ENCODE measurements around the gene PIP5K1B.

PIP5K1B gene

DNA sequence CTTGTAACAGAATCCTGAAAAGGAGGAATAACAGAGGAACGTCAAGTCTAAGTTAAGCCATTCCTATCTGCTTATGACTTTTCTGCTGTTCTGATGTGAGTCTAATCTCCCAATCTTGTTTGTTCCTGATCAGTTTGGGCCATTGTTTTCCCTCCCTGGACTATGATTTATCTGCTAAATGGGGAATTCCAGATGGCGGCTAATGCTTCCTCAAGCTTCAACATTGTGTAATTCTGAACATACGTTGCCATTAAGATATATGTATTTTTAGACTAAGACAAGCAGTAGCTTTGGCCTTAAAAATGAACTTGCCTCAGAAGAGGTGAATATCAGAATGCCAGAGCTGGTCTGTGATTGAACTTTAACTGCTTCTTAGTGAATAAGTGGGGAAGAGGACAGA, 166.2 kb downstream of the PIP5K1B start:
- no peak for DNase-seq

GRCh38 chr9:68872026-68872501, 167.0 kb downstream of the PIP5K1B start:
- no peak for DNase-seq

DNA sequence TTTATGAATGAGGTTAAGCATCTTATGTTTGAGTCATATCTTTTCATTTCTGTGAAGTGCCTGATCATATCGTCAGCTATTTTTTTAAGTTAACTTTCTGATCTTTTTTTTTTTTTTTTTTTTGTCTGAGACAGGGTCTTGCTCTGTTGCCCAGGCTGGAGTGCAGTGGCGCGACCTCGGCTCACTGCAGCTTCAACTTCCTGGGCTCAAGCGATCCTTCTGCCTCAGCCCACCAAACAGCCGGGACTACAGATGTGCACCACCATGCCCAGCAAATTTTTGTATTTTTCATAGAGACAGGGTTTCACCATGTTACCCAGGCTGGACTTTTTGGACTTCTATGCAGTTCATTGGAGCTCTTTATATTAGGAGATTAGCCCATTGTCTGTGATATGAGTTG, 168.1 kb downstream of the PIP5K1B start:
- DNase-seq: no peak

DNA sequence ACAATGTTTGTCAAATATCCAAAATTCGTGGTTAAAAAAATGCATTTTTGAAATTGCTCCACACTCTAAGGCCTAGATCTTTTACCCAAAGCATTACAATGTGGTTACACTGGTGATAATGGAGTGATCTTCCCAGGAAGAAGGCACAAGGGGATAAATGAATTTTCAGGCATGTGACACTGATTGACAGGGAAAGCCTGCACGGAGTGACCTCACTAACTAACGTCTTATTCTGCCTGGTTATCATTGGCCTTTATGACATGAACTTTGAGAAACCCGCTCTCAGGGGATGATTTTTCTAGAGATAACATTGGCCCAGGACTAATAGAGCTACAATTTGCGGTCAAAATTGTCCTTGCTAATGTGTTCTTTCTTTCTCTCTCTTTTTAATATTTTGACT, 171.2 kb downstream of the PIP5K1B start:
- no peak for DNase-seq

GRCh38 chr9:68876681-68877080, 171.6 kb downstream of the PIP5K1B start:
- no peak for DNase-seq

DNA sequence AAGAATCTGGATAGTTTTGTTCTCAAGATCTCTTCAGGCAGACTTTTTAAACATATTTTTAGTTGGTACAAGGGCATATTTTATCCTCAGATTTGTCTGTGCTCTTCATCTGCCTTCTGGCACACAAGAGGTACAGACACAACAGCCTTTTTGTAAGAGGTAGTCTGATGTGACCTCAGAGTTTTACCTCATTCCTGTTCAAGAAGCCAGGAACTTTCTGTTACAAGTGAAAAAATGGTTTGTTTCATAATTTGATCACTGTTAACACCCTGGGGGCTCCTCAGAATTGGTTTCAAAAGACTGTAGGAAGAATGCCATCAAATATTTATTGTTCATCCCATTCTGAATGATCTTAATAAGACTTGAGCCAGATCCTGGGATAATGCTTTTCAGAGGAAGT, 172.2 kb downstream of the PIP5K1B start:
- no peak for DNase-seq

GRCh38 chr9:68878450-68878849, 173.4 kb downstream of the PIP5K1B start:
- DNase-seq: no peak

DNA sequence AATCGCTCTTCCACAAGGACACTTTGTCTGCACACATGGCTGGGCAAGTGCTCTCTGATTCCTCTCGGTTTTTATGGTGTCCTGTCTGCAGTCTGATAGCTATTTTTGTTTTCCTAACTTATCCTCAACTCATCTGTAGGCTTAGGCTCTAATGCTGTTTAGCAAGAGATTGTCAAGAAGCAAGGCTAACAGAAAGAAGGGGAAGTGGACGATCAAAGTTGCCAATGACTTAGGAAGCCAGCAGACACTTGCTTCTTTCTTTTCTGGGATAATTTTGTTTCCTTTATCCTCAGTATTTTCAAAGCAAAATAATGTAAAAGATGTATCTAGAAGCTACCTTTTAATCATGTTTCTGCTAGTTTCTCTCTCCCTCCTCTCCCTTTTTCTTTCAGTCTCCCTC, 178.2 kb downstream of the PIP5K1B start:
- no peak for DNase-seq

DNA sequence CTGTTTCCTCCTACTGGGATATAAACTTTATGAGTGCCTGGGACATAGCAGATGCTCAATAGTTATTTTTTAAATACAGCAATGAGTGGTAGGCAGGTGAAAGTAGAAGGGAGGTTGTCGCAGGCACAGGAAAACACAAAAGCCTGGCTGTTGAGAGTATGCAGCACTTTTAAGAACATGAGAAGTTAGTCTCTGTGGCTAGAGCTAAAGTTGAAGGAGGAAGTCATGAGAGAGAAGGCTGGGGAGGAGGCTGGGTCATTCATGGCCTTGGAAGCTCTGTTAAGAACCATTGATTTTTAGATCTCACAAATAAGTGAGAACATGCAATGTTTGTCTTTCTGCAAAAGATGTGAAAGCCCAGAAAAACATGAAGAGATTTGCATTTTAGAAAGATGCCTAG, 182.2 kb downstream of the PIP5K1B start:
- no peak for DNase-seq

DNA sequence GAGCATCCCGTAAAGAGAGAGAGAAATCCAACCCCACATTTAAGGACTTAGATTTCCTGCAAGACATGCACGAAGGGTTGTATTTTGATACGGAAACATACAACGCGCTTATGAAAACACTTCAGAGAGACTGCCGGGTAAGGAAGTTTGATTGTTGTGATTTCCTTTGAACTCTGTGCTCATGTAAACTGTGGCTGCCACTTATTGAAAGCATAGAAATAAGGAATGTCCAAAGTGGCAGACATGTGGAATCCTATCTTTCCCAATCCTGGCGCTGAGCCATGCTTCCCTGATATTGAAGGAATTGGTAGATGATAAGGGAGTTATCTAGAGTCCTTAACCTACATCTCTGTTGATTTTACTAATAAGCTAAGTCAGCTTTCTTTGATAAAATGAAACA, 189.5 kb downstream of the PIP5K1B start:
- DNase-seq: no peak

GRCh38 chr9:68895741-68896478, 190.9 kb downstream of the PIP5K1B start:
- DNase-seq: no peak

DNA sequence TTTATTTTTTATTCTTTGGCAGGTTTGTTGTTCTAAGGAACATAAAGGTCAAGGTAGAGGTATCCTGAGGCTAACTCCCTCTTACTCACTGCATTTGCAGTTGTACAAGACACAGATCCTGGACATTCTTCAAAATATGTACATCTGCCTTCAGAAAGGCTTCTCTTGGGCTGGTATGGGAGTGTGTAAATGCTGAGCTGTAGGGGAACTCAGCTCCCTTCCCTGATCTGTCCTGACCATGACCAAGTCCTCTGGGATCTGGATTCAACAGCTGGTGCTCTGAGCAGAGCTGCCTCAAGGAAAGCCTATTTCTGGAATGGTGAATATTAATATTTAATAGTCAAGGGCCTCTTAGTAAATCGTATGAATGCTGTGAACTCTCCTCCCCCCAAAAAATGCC, 191.4 kb downstream of the PIP5K1B start:
- DNase-seq: no peak

DNA sequence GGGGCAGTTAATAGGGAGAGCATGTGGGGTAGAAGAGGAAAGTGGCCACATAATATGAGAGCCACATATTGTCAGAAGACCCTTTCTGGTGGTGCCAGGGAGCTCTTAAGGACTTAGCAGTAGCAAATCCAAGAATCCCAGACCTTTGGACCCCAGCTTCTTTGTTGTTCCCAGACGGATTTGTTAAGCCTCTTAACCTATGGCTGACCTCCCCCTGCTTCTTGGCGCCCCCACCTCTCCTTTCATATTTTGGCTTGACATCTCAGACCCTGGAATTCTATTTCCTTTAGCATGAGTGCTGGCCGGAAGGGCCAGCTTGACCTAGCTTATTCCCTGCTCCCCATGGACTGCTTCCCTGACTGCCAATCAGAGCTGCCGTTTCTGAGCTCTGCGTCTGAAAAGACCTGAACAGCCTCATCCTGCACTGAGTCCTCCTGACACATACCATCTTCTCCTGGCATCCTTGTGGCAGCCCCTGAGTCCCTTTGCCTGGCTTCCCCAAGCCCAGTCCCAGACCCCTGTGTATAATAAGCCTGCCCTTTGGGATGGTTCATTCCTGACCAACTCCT, 192.6 kb downstream of the PIP5K1B start:
- DNase-seq: no peak

DNA sequence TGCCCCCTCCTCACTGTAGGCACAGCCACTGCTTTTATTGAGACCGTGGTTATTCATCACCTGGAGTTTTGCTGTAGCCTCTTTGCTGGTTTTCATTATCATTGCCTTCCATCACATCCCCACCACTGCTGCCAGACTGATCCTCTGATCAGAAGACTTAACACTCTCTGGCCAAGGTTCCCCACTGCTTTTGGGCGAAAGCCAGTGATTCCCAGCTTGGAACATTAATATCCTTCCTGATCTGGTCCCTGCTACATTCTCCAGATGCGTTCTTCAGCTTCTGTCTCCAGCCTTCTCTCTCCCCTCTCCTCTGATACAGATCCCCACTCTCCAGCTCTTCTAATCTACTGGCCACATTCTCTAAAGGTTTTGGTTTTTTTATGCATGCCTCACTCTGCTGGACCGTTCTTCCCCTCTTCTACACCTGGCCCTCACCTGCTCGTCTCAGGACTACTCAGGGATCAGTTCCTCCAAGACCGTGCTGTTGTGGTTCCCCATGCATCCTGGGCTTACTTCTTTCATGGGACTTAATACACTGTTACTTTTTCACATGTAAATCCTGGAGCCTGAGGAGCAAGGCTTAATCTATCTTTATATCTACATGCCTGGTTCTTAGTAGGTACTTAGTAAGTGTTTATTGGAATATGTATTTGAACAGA, 193.9 kb downstream of the PIP5K1B start:
- no peak for DNase-seq

DNA sequence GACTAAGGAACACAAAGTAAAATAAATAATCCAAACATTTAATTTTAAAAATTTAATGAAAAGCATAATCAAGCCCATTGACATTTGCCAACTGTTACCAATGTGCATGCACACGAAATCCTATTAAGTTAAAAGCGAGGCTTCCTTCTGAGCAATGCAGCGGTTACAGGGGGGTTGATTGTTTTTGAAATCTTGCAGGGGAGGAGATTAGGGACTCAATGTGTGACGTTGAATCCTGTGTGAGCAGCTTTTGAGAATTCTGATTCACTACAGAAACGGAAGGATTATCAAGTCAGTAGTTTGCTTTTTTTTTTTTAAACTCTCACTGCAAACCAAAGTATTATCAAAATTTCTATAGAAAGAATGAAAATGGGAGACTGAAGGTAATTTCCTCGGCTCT, 199.4 kb downstream of the PIP5K1B start:
- DNase-seq: no peak

GRCh38 chr9:68905129-68905528, 200.1 kb downstream of the PIP5K1B start:
- no peak for DNase-seq

- no peak for DNase-seq
Measured at GRCh38 chr9:68907910-68908309, 202.9 kb downstream of the PIP5K1B start.

GRCh38 chr9:68912561-68912960, 207.5 kb downstream of the PIP5K1B start:
- no peak for DNase-seq

DNA sequence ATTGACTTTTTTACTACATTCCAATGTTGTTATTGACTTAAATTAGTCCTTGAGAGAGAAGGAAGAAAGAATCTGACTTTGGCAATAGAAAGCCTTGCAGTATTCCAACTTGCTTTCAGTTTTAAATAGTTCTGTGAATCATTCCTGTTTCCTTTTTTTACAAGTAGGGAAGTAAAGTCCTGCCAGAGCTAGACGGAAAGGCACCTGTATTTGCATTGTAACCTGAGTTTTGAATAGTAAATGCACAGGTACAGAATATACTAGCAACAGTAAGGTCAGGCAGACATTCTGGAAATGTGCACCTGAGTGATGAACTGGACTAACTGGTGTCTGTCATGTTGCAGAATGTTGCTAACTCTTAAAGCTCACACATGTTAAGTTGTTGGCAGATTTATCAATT, 208.0 kb downstream of the PIP5K1B start:
- DNase-seq: no peak

DNA sequence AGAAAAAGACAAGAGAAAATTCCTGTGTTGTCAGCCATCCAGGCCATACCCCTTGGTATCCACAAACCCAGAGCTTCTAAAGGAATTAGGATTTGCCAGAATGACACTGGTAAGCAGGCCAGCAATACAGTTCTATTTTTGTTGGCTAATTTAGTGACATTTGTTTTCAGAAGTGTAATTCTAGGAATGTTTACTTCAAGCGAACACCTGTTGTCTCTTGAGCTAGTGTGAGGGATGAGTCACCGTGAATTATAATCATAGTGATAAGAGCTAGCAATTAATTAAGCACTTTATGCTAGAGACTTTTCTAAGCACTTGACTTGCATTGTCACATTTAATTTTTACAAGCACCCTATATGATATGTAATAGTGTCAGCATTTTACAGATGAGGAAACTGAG, 209.7 kb downstream of the PIP5K1B start:
- DNase-seq: no peak

- no peak for DNase-seq
Measured at GRCh38 chr9:68919661-68920060, 214.6 kb downstream of the PIP5K1B start.

GRCh38 chr9:68920921-68921320, 215.9 kb downstream of the PIP5K1B start:
- DNase-seq: no peak

- DNase-seq: no peak
Measured at GRCh38 chr9:68923480-68923879, 218.4 kb downstream of the PIP5K1B start.

GRCh38 chr9:68925175-68925574, 220.1 kb downstream of the PIP5K1B start:
- no peak for DNase-seq

Measured in NCI-H1436 (cell line).